CD8-positive, alpha-beta memory T cell (primary cell): ENCODE data around the gene DNAJA1. TPM values are rescaled to one million over a fixed set of nuclear protein-coding genes. Genes with fewer than 3 reads are reported as not detected.
"Not testable (repeated sequence)": the region's sequence is repeated elsewhere in the genome, so short reads cannot be mapped to it uniquely, and the experiment has no call there.

Experiments used
- CTCF ChIA-PET: fragments of 350-600 bp; sonication (Branson Sonifier 250); formaldehyde crosslinking; loops from one replicate; lab custom pipeline; 2021; ENCODE audit warnings: antibody characterized with exemption; lab: Charles Lee
- POLR2A ChIA-PET: fragments of 350-600 bp; sonication (Branson Sonifier 250); formaldehyde crosslinking; loops from one replicate; lab custom pipeline; 2021; ENCODE audit warnings: antibody characterized with exemption; lab: Charles Lee
- DNase-seq, 5 donors: peaks; one replicate each; pipeline versions ENCODE4 v3.0.0 to v3.0.0-alpha.2; 2020 to 2022; ENCODE audit warnings: mixed read lengths in 1 of 5
- H3K27ac ChIP-seq: one replicate; pipeline ENCODE4 v1.7.0; 2013; ENCODE audit warnings: low read depth, mild to moderate bottlenecking, low read length, moderate library complexity
- H3K27me3 ChIP-seq: 2 replicates; pipeline ENCODE4 v1.7.0; 2013; ENCODE audit warnings: low read length, mild to moderate bottlenecking; ENCODE audit not compliant: insufficient read depth, poor library complexity, severe bottlenecking
- H3K36me3 ChIP-seq: 2 replicates; pipeline ENCODE4 v1.7.0; 2013; ENCODE audit warnings: mild to moderate bottlenecking, low read length, moderate library complexity; ENCODE audit not compliant: insufficient read depth
- H3K4me1 ChIP-seq: 2 replicates; pipeline ENCODE4 v1.7.0; 2013; ENCODE audit warnings: mild to moderate bottlenecking, low read length, moderate library complexity; ENCODE audit not compliant: insufficient read depth
- H3K4me3 ChIP-seq: 2 replicates; pipeline ENCODE4 v1.7.0; 2013; ENCODE audit warnings: mild to moderate bottlenecking, low read length
- H3K9me3 ChIP-seq: 2 replicates; pipeline ENCODE4 v1.7.0; 2013; ENCODE audit warnings: mild to moderate bottlenecking, low read length
- H3K27ac Mint-ChIP-seq, 8 donors: one replicate each; pipeline ENCODE4 v1.8.0; 2020 to 2021; ENCODE audit warnings: mixed read lengths in 8 of 8, mild to moderate bottlenecking in 6 of 8, inconsistent platforms in 3 of 8, moderate library complexity in 3 of 8
- H3K27me3 Mint-ChIP-seq, 2 donors: one replicate each; pipeline ENCODE4 v1.8.0; 2020 to 2021; ENCODE audit warnings: mixed read lengths in 2 of 2, mild to moderate bottlenecking in 1 of 2, moderate library complexity in 1 of 2
- H3K36me3 Mint-ChIP-seq, 3 donors: one replicate each; pipeline ENCODE4 v1.8.0; 2020 to 2021; ENCODE audit warnings: mixed read lengths in 3 of 3, inconsistent platforms in 1 of 3, mild to moderate bottlenecking in 1 of 3
- H3K4me1 Mint-ChIP-seq, 3 donors: one replicate each; pipeline ENCODE4 v1.8.0; 2020 to 2021; ENCODE audit warnings: mixed read lengths in 3 of 3, inconsistent platforms in 1 of 3, mild to moderate bottlenecking in 1 of 3
- H3K4me3 Mint-ChIP-seq, 7 donors: one replicate each; pipeline ENCODE4 v1.8.0; 2020 to 2021; ENCODE audit warnings: mixed read lengths in 7 of 7, mild to moderate bottlenecking in 6 of 7, moderate library complexity in 4 of 7, inconsistent platforms in 2 of 7
- H3K9me3 Mint-ChIP-seq, 5 donors: one replicate each; pipeline ENCODE4 v1.8.0; 2020 to 2022; ENCODE audit warnings: mixed read lengths in 5 of 5, mild to moderate bottlenecking in 3 of 5, moderate library complexity in 2 of 5, inconsistent platforms in 1 of 5
- polyA plus RNA-seq: library from polyadenylated mRNA; unstranded; fragments of 300-500 nt; fragmentation: Illumina TruSeq; gene quantifications from one replicate; pipeline ENCODE4 v1.2.3, GENCODE V29; 2021
- total RNA-seq, 2 experiments: library from RNA; stranded (reverse); gene quantifications; one replicate each; pipeline ENCODE4 v1.2.3, GENCODE V29; 2021

The DNAJA1 gene
- total and polyA plus RNA-seq, 3 experiments from 2014 or later = 106 to 332 (median 318) TPM

DNA sequence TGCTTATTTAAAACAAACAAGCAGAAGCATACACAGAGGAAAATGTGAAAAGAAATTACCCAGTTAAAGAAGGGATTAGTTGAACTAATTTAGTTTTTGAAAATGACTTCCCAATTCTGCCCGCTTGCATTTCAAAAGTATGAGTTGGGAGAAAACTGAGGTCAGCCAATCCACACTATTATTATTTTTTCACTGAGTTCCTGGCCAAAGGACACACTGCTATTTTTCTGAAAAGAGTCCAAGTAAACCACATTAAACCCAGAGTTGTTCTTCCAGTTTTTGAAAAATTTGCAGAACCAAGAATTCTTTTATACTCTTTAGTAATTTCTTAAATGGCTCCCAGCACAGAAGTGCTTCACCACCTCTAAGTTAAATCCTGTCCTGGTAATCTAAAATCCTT is 43.9 kb downstream of the DNAJA1 start:
- CTCF ChIA-PET = no interaction called here
- peaks cover 59% of the 10 kb centered on the region for H3K36me3 ChIP-seq

GRCh38 chr9:33076046-33077004 is 51.3 kb downstream of the DNAJA1 start, which contains the start of gene SMU1:
TSS of gene SMU1 (minus strand) at chr9:33076674. CDS start at chr9:33076608, 66 bp downstream.
- Mint-ChIP-seq H3K9me3 (no peaks in the 10 kb centered on the region), H3K27ac (peak within 1 kb of the TSS; percentile 95 to 100 (median 100)), H3K4me3 (peak within 1 kb of the TSS; percentile 92 to 100 (median 99)), H3K36me3 (peaks cover 0 to 40% (median 5%) of the 10 kb centered on the region in 3 donors), H3K4me1 (peaks cover 31 to 58% (median 47%) of the 10 kb centered on the region in 3 donors), H3K27me3 (no peaks in the 10 kb centered on the region)
- Histone ChIP-seq H3K36me3 (peaks cover 18% of the 10 kb centered on the region), H3K4me3 (peak within 1 kb of the TSS; percentile 86), H3K27ac (peak within 1 kb of the TSS; percentile 95), H3K27me3 (no peaks in the 10 kb centered on the region), H3K4me1 (peaks cover 20% of the 10 kb centered on the region), H3K9me3 (no peaks in the 10 kb centered on the region)
- POLR2A ChIA-PET = interaction anchor here (0.6 to 2.4 kb wide), 12 partner anchors 8 to 214 kb away, joined by 3 to 16 read pairs (median 4); partner anchors contain the start of genes B4GALT1, BAG1, CHMP5 and DNAJA1
- CTCF ChIA-PET = interaction anchor here (1.0 to 2.2 kb wide), 2 partner anchors 94 to 101 kb away, joined by 3 to 10 read pairs; no protein-coding TSS in a partner anchor
- DNase-seq = peak; percentile 92 to 97 (median 94)

More for the DNA sequence above, 43.9 kb downstream of the DNAJA1 start:
- Mint-ChIP-seq H3K4me3 (no peak overlapping the region), H3K9me3 (no peaks in the 10 kb centered on the region), H3K27me3 (peaks cover 0 to 1% of the 10 kb centered on the region in 2 donors), H3K36me3 (peaks cover 0 to 86% (median 20%) of the 10 kb centered on the region in 3 donors), H3K4me1 (peaks cover 24 to 49% (median 47%) of the 10 kb centered on the region in 3 donors), H3K27ac (peak overlapping the region in 1 of 8 donors; percentile 66)
- no peak overlapping the region for H3K27ac ChIP-seq
- H3K9me3 ChIP-seq = no peaks in the 10 kb centered on the region
- no peaks in the 10 kb centered on the region for H3K4me1 ChIP-seq
- POLR2A ChIA-PET = no interaction called here
- no peak overlapping the region for H3K4me3 ChIP-seq
- H3K27me3 ChIP-seq = no peaks in the 10 kb centered on the region
- no peak for DNase-seq

- H3K4me1 Mint-ChIP-seq = peaks cover 23 to 35% (median 32%) of the 10 kb centered on the region in 3 donors
- ChIA-PET POLR2A (no interaction called here), CTCF (interaction anchor here (0.7 to 3.1 kb wide), 3 partner anchors 13 to 146 kb away, joined by 3 to 24 read pairs (median 5); partner anchors contain the start of gene B4GALT1)
- peaks cover 0 to 10% (median 0%) of the 10 kb centered on the region in 3 donors for H3K36me3 Mint-ChIP-seq
- peak overlapping the region in 1 of 8 donors; percentile 55 for H3K27ac Mint-ChIP-seq
- no peak overlapping the region for H3K4me3 ChIP-seq
- no peaks in the 10 kb centered on the region for H3K36me3 ChIP-seq
- H3K27ac ChIP-seq = no peak overlapping the region
- no peaks in the 10 kb centered on the region for H3K9me3 Mint-ChIP-seq
- peaks cover 37% of the 10 kb centered on the region for H3K4me1 ChIP-seq
- no peaks in the 10 kb centered on the region for H3K27me3 ChIP-seq
- no peaks in the 10 kb centered on the region for H3K9me3 ChIP-seq
- H3K27me3 Mint-ChIP-seq = peaks cover 5 to 8% of the 10 kb centered on the region in 2 donors
- no peak overlapping the region for H3K4me3 Mint-ChIP-seq
- DNase-seq = no peak
These were observed 55.5 kb downstream of the DNAJA1 start for GRCh38 chr9:33080534-33080933.

GRCh38 chr9:33081128-33081851 is 56.2 kb downstream of the DNAJA1 start:
- H3K4me3 ChIP-seq = no peak overlapping the region
- no peak overlapping the region for H3K27ac ChIP-seq
- CTCF ChIA-PET = interaction anchor here (0.7 to 3.1 kb wide), 7 partner anchors 14 to 145 kb away, joined by 3 to 24 read pairs (median 4); partner anchors contain the start of gene B4GALT1
- no peaks in the 10 kb centered on the region for H3K9me3 Mint-ChIP-seq
- peak; percentile 30 to 76 (median 68) for DNase-seq
- POLR2A ChIA-PET = no interaction called here
- peaks cover 5 to 8% of the 10 kb centered on the region in 2 donors for H3K27me3 Mint-ChIP-seq
- peaks cover 17 to 29% (median 26%) of the 10 kb centered on the region in 3 donors for H3K4me1 Mint-ChIP-seq
- no peak overlapping the region for H3K4me3 Mint-ChIP-seq
- no peaks in the 10 kb centered on the region for H3K27me3 ChIP-seq
- H3K4me1 ChIP-seq = peaks cover 33% of the 10 kb centered on the region
- H3K9me3 ChIP-seq = no peaks in the 10 kb centered on the region
- H3K36me3 ChIP-seq = no peaks in the 10 kb centered on the region
- peaks cover 0 to 4% (median 0%) of the 10 kb centered on the region in 3 donors for H3K36me3 Mint-ChIP-seq
- H3K27ac Mint-ChIP-seq = no peak overlapping the region

GRCh38 chr9:33082128-33082527 is 57.1 kb downstream of the DNAJA1 start:
- Mint-ChIP-seq H3K27me3 (peaks cover 5 to 8% of the 10 kb centered on the region in 2 donors), H3K4me1 (peaks cover 10 to 22% (median 21%) of the 10 kb centered on the region in 3 donors), H3K4me3 (peak overlapping the region; percentile 6 to 70 (median 49)), H3K36me3 (no peaks in the 10 kb centered on the region), H3K9me3 (no peaks in the 10 kb centered on the region), H3K27ac (peak overlapping the region in 7 of 8 donors; percentile 6 to 81 (median 55))
- no peak overlapping the region for H3K27ac ChIP-seq
- no peaks in the 10 kb centered on the region for H3K9me3 ChIP-seq
- peak in 1 of 5 donors; percentile 41 for DNase-seq
- ChIA-PET CTCF (interaction anchor here (0.7 to 1.2 kb wide), 6 partner anchors 85 to 144 kb away, joined by 3 to 7 read pairs (median 3); partner anchors contain the start of gene B4GALT1), POLR2A (no interaction called here)
- H3K4me1 ChIP-seq = peaks cover 32% of the 10 kb centered on the region
- H3K36me3 ChIP-seq = no peaks in the 10 kb centered on the region
- H3K4me3 ChIP-seq = no peak overlapping the region
- no peaks in the 10 kb centered on the region for H3K27me3 ChIP-seq

DNA sequence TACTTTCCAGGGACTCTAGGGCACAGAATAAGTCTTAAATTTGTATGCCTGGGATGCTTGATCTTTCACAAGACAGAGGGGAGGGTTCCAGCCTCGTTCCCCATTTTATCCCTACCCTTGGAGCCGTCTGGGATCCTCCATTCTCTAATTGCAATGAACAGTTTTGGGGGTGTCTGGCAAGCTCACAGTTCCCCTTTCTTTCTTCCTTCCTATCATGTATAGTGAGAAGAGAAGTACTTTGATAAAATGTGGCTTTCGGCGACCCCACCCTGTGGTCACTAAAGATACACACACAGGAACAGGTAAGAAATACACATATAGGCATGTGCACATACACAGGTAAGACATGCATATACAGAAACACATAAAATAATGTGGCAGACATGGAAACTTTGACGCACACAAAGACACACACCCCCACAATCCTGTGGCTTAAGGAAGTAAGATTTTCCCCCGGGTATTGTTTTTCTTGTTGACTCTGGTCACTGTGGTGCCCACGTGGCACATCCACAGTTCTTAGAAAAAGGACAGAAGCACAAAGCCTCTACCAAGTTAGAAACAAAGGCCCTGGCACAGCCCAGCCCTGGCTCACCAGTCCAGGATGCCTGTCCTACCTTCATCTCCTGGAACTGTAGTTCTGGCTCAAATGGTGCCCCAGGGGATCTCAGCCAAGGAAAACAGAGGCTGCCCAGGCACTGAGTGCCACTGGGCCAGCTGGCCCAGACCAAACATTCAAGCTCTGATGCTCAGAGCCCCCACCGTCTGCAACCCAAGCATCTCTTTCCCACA is 57.7 kb downstream of the DNAJA1 start:
- Mint-ChIP-seq H3K4me1 (peaks cover 10 to 19% (median 19%) of the 10 kb centered on the region in 3 donors), H3K27me3 (peaks cover 5 to 8% of the 10 kb centered on the region in 2 donors), H3K36me3 (no peaks in the 10 kb centered on the region), H3K27ac (peak overlapping the region in 7 of 8 donors; percentile 6 to 81 (median 55)), H3K9me3 (no peaks in the 10 kb centered on the region), H3K4me3 (peak overlapping the region; percentile 6 to 70 (median 49))
- H3K4me3 ChIP-seq = no peak overlapping the region
- H3K4me1 ChIP-seq = peaks cover 29% of the 10 kb centered on the region
- peak in 1 of 5 donors; percentile 26 for DNase-seq
- H3K36me3 ChIP-seq = no peaks in the 10 kb centered on the region
- ChIA-PET CTCF (interaction anchor here (0.7 to 1.2 kb wide), 6 partner anchors 84 to 144 kb away, joined by 3 to 7 read pairs (median 3); partner anchors contain the start of gene B4GALT1), POLR2A (no interaction called here)
- no peaks in the 10 kb centered on the region for H3K9me3 ChIP-seq
- H3K27ac ChIP-seq = no peak overlapping the region
- H3K27me3 ChIP-seq = no peaks in the 10 kb centered on the region

GRCh38 chr9:33085672-33086071 is 60.6 kb downstream of the DNAJA1 start:
- POLR2A ChIA-PET, H3K4me3 Mint-ChIP-seq: not testable (repeated sequence)
- CTCF ChIA-PET = interaction anchor here (2.2 kb wide), 1 partner anchor 140 kb away, joined by 7 read pairs; no protein-coding TSS in a partner anchor

More at GRCh38 chr9:33085672-33086071, 60.6 kb downstream of the DNAJA1 start:
- not testable (repeated sequence) for H3K4me3 ChIP-seq, H3K27me3 ChIP-seq, DNase-seq, H3K36me3 Mint-ChIP-seq, H3K9me3 Mint-ChIP-seq, H3K27ac Mint-ChIP-seq, H3K27me3 Mint-ChIP-seq, H3K9me3 ChIP-seq, H3K36me3 ChIP-seq, H3K27ac ChIP-seq
- H3K4me1 Mint-ChIP-seq = peaks cover 10 to 16% (median 14%) of the 10 kb centered on the region in 3 donors
- peaks cover 27% of the 10 kb centered on the region for H3K4me1 ChIP-seq
